Fibroblast of skin of abdomen (primary cell): Measurements from ENCODE around the gene BRSK2. TPM values are rescaled to one million over a fixed set of nuclear protein-coding genes. Genes with fewer than 3 reads are reported as not detected.
A peak's percentile ranks its signal among the peaks of the same experiment; 100 is the strongest.
"Not testable (repeated sequence)": the region's sequence is repeated elsewhere in the genome, so short reads cannot be mapped to it uniquely, and the experiment has no call there.

ENCODE experiments used
- DNase-seq: peaks from one replicate; pipeline ENCODE4 v3.0.0-alpha.2; 2013
- polyA plus RNA-seq, 2 experiments: library from polyadenylated mRNA; unstranded; fragments of 120-200 nt; gene quantifications; one replicate each; pipeline ENCODE4 v1.2.1, GENCODE V29; 2013; ENCODE audit not compliant: insufficient read length in 2 of 2

Gene BRSK2
- polyA plus RNA-seq (2013, experiment 1 of 2; ENCODE audit: insufficient read length), result 0.41 TPM
- polyA plus RNA-seq (2013, experiment 2 of 2; ENCODE audit: insufficient read length), result 0.29 TPM

DNA sequence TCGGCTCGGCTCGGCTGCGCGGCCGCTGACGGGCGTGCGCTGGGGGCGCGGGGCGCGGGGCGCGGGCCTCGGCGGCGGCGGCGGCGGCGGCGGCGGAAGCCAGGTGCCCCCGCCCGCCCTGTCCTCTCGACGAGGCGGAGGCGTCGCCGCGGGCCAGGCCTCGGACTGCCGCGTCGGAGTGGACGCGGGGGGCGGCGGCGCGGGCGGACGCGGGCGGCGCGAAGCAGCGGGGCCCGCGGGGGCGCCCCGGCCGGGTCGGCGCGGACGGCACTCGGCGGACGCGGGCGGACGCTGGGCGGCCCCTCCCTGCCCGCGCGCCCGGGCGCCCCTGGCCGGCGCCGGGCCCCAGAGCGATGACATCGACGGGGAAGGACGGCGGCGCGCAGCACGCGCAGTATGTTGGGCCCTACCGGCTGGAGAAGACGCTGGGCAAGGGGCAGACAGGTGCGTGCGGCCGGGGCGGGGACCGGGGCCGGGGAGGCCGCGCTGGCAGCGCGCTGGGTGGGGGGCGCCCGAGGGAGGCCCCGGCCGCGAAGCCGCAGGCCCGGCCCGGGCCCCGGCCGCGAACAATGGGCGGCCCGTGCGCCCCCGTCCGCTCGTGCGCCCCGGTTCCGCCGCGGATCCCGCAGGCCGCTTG is at the start of gene BRSK2:
Gene BRSK2 (plus strand): TSS at position 3 of the 637 bp plus-strand sequence. CDS start 351 bp downstream, at position 354.
- DNase-seq, result no peak

DNA sequence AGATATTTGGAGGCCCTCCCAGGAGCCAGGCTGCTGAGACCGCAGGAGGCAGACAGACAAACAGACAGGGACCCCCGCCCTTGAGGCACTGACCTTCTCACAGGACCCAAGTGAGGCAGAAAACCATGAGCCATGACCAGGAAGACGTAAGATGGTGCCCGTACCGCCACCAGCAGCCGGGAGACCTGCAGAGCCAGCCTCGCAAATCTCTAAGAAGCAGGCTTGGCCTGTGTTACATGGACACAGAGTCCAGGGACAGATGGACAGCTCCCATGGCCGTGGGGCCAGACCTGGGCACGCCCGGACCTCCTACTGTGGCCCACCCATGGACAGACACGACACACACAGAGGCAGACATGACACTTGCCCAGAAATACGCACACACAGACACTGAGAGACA is 49.6 kb upstream of the BRSK2 start:
- DNase-seq, result no peak

DNA sequence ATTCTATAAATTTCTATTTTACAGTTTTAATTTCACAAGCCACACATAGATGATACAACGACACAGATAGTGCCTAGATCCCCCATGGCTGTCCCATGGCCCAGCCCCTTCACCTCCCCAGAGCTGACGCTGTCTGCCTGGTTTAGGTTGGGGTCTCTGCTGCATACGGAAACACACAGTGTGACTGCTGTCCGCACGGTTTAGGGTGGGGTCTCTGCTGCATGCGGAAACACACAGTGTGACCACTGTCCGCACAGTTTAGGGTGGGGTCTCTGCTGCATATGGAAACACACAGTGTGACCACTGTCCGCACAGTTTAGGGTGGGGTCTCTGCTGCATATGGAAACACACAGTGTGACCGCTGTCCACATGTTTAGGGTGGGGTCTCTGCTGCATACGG is 48.5 kb upstream of the BRSK2 start:
- DNase-seq, result not testable (repeated sequence)

DNA sequence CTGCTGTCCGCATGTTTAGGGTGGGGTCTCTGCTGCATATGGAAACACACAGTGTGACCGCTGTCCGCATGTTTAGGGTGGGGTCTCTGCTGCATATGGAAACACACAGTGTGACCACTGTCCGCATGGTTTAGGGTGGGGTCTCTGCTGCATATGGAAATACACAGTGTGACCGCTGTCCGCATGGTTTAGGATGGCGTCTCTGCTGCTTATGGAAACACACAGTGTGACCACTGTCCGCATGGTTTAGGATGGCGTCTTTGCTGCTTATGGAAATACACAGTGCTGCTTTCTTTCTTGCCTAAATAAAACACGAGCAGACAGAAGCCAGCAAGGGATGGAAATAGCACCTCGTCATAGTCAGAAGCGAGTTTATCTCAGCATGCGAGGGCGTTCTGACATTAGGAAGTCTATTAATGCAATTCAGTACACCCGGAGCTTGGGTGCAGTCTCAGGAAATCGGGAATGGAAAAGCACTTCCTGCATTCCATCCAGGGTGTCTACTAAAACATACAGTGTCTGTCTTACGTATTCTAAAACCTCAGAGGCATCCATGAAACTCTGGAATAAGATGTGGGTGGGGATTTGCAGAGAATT is 47.7 kb upstream of the BRSK2 start:
- DNase-seq, result peak; percentile 41

DNA sequence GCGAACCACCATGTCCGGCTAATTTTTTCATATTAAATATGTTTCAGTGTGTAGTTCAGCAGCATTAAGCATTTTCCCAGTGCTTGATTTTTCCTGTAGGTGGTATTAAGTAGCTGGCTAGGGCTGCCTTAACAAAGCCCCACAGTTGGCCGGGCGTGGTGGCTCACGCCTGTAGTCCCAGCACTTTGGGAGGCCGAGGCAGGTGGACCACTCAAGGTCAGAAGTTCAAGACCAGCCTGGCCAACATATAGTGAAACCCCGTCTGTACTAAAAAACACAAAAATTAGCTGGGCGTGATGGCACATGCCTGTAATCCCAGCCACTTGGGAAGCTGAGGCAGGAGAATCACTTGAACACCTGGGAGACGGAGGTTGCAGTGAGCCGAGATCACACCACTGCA is 46.8 kb upstream of the BRSK2 start:
- no peak for DNase-seq

DNA sequence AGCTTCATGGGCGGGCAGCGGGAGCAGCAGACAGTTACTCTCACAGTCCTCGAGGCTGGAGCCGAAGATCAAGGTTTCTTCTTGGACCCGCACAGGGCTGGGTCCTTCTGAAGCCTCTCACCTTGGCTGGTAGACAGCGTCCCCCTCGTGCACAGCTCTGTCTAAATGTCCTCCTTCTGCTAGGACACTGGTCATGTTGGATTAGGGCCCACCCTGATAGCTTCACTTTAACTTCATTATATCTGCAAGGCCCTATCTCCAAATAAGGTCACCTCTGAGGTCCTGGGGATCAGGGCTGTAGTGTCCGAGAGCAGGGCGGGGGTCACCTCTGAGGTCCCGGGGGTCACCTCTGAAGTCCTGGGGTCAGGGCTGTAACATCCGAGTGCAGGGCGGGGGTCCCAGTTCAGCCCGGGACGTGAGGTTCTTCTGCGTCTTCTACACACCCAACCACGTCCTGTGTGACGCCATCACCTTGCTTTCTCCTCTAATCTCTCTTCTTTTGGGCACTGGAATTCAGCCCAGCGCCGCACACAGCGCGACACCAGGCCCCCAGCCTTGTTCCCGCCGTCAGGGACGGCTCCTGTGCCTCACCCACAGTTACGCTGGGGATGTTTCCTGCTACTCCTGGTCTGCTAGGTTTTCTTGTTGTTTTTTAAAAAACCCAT is 46.2 kb upstream of the BRSK2 start:
- DNase-seq, result no peak

DNA sequence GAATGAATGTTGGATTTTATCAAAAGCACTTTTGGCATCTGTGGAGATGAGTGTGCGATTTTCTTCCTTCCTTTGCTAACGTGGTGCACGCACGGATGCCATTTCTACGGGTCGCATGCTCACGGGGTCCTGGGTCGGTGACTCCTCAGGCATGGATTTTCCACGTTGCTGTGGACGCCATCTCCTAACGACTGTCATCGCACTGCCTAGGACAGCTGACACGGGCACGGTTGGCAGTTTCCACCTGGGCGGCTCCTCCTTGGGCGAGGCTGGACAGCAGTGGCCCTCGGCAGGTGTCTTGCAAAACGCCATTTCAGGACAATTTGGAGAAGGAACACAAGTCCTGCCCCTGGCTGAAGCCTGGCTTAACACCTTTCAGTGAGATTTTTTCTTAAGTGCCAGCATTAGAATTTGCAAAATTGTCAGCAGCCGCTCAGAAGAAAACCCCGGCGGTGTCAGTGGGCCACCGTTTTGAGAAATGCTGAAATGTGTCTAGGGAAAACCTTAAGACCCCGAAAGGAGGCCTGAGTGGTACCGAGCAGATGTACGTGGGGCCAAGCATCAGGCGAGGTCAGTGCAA is 45.6 kb upstream of the BRSK2 start:
- no peak for DNase-seq

DNA sequence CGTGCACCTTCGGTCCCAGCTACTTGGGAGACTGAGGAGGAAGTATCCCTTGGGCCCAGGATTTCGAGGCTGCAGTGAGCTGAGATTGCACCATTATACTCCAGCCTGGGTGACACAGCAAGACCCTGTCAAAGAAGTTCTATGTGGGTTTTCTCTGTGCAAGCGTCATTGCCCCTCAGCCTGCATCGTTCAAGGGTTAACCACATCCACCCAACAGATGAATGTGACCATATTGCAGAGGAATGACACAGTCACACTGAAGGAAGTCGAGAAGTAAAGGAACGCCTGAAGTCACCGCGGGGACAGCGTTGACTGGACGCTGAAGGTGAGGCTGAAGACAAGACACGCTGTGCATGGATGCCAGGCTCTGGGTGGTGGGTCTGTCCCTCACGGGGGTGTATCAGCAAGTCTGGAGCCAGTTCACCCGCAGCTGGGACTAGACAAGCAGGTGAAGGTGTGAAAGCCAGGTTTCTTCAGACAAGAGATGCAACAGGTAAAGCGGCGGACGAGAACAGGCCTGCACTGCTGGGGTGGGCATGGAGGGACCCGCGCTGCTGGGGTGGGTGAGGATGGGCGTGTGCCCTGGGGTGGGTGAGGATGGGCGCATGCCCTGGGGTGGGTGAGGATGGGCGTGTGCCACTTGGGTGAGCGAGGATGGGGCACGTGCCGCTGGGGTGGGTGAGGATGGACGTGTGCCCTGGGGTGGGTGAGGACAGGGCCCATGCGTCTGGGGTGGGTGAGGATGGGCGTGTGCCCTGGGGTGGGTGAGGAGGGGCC is 43.8 kb upstream of the BRSK2 start:
- no peak for DNase-seq

DNA sequence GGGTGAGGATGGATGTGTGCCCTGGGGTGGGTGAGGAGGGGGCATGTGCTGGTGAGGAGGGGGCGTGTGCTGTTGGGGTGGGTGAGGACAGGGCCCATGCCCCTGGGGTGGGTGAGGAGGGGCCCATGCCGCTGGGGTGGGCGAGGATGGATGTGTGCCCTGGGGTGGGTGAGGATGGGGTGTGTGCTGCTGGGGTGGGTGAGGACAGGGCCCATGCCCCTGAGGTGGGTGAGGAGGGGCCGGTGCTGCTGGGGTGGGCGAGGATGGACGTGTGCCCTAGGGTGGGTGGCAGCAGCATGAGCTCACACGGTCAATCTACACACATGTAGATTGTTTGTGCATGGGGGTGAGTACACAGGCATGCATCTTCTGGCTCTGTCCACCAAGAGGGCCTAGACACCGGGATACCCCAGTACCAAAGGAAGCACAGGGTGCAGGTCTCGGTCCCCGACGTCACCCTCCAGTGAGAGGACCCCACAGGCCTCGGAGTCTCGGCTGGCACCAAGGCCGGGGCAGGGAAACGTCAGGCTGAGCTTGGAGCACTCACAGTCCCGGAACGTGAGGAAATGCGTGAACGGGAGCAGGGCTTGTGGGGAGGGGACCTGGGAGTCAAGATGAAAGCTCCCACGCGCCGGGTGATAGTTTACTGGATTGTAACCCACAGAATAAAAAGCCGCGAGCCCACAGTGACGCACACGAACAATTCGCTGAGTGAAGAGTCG is 42.9 kb upstream of the BRSK2 start:
- DNase-seq, result no peak

DNA sequence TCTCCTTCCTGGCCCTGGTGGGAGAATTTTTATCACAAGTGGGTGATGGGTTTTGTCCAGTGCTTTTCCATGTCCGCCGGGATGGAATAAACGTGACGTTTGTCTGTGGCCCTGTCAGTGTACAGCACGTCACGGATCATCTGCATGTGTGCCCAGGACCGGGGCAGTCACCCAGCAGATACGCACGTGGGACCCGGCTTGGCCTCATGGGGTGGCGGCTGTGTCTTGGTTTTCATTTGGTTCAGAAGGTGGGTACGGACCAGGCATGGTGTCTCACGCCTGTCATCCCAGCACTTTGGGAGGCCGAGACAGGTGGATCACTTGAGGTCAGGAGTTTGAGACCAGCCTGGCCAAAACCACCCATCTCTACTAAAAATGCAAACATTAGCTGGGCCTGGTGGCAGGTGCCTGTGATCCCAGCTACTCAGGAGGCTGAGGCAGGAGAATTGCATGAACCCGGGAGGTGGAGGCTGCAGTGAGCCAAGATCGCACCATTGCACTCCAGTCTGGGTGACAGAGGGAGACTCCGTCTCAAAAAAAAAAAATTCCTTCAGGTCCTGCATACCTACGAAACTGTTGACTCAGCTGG is 42.2 kb upstream of the BRSK2 start:
- not testable (repeated sequence) for DNase-seq

DNA sequence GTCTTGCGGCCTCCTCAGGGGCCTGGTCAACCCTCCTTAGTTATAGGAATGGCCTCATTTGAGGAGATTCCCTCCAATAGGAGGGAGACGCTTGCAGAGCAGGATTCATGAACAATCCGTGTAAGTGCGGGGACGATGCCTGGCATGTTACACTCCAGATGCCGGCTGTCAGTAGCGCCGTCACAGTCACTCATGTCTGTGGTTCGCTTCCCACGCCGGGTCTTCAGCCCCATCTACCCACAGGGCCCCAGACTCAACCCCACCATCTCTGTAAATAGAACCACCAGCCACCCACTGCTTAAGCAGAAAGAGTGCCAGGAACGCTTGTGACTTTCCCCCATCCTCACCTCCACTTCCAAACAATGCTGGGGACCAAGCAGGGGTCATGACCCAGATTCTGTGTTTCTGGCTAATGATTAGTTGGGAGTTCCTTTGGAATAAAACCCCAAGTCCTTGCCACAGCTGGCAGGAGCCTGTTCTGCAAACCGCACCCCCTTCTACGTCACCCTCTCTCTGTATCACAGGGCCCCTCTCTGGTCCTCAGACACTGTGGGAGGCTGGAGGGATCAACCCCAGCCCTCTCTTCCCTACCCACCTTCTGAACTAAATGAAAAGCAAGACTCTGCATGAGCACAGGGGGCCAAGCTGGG is 41.5 kb upstream of the BRSK2 start:
- DNase-seq, result no peak

DNA sequence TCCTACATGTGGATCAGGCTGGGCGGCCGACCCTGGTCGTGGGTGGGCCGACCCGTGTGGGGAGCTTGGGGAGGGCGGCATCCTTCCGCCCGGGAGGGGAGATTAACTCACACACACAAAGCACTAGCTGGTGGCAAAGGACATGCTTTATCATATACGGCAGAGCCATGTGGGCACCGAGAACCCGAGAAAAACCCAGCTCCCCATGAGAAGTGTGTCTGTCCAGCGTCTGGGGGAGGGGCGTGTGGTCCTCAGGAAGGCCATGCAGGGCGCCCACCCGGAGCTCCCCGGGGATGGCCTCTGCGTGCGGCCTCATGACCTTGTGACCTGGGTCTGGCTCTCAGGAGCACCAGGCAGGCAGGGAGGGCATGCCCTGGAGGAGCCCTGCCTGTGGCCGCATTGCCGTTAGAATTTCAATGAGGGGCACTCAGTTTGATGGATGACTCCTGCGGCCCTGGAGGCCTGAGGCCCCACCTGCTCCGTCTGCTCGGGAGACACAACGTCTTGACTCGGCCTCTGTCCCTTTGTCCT is 40.9 kb upstream of the BRSK2 start:
- DNase-seq, result no peak

DNA sequence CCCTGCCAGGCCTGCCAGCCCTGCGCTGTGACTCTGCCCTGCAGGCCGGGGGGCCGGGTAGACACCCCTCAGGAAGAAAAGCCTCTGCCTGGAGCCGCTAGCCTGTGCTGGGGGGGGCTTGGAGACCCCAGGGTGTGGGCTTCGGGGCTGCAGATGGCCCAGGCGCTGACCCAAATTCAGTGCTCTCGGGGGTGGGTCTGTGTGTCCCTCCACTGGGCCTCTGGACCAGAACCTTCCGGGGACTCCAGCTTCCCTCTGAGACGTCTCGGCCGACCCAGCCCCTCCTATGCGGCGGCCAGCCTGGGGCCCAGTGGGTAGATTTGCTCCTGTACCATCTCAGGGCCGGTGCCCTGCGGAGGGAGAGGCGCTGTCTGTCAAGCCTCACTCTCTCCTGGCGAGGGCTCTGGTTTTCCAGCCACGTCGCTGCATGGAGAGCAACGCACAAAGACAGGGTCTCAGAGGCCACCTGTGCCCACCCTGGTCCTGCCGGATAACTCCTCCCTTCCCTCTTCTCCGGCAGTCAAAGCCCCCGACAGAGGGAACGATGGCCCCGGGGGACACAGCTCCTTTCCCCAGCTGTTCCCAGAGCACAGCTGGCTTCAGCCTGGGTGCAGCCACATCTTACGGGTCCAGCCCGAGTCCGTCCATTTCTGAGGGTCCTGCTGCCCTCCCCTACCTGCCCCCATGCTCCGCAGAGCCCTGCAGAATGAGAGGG is 40.2 kb upstream of the BRSK2 start:
- no peak for DNase-seq

DNA sequence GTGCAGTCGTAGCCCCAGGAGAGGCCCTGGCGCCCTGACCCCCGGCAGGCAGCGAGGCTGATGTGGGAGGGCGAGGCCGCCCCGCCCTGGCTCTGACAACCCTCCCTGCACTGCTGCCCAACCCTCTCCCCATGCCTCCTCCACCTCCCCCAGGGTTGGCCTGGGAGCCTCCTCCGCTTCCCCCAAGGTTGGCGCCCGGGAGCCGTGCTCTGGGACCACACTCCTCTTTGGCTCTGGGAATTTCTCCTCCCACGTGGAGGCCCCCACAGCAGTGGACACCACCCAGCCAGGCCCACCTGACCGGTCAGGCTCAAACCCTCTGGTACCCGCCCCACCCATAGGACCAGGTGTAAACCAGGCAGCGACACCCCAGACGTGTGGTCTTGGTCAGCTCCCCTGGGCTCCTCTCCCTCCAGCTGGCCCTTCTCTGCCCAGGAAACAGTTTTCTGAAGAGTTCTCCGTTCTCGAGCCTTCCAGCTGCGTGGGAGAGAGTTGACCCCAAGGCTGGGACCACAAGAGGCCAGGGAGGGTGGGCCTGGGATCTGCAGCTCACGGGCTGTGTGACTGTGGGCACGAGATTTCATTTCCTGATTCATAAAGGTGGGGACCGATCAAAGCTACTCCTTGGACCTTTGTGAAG is 39.5 kb upstream of the BRSK2 start:
- no peak for DNase-seq

DNA sequence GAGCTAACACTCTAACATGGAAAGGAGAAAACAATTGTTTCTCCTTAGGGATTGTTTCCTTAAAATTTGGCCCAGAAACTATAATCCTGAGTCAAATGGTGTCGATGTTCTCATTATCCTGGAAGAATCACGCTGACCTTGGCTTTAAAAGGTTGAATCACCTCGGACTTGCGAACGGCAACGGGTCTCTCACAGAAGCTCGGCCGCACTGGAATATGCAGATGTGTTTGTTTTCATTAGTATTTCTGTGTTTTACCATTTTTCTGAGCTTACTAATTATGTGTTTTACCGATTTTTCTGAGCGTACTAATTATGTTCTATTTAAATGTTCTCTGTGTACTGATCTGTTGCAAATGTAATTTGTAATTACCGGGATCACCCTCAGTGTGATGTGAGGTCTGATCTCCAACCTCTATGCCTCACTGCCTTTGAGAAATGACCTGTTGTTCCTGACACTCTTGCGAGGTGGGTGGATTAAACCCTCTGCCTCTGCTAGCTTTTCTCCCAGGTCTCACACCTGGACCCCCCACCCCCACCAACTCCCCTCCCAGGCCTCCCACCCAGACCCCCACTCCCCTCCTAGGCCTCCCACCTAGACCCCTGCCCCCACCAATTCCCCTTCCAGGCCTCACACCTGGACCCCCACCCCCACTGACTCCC is 38.3 kb upstream of the BRSK2 start:
- DNase-seq, result no peak

DNA sequence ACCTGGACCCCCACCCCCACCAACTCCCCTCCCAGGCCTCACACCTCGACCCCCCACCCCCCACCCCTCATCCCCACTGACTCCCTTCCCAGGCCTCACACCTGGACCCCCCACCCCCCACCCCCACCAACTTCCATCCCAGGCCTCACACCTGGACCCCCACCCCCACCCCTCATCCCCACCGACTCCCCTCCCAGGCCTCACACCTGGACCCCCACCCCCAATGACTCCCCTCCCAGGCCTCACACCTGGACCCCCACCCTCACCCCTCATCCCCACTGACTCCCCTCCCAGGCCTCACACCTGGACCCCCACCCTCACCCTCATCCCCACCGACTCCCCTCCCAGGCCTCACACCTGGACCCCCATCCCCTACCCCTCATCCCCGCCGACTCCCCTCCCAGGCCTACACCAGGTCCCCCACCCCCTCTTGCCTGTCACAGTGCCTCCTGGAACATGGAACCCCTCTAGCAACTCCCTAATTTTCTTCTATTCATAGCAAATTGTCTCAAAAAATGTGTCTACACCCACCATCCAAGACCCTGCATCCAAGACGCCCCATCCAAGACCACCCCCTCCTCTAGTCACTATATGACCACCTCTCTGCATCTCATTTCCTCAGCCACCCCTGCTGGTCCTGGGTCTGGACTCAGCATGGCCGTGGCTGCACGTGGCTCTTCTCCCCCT is 36.9 kb upstream of the BRSK2 start:
- no peak for DNase-seq

DNA sequence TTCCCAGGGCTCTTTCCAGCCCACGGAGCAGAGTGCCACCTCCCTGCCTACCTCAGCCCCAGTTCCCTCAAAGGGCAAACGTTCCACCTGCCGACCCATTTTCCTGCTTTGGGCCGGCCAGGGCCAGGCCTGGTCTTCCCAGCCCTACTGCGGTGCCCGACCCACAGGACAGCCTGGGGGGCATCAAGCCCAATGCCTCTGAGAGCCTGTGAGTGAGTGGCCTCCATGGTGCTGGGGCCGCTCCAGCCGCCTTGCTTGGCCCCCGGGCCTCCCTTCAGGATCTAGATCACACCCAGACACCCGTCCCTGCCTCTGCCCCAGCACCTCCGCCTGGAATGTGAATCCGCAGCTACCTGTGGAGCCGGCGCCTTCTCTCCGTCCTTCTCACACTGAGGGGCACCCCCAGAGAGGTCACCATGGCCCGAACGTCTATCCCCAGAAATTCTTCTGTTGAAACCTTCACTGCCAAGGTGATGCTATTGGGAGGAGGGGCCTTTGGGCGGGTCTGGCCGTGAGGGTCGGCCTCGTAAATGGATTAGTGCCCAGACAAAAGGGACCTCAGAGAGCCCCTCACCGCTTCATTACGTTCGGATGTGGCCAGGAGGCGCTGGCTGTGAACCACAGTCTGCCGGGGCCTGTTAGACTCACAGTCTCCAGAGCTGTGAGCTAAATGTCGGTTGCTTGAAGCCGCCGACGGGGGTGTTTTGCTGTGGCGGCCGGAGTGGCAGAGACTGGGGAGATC is 36.2 kb upstream of the BRSK2 start:
- no peak for DNase-seq
